NCI-H1048 (cell line): ENCODE data around the gene TUBAL3.
A peak's percentile ranks its signal among the peaks of the same experiment; 100 is the strongest.

ENCODE experiments used
- DNase-seq: peaks from one replicate; lab custom pipeline; 2025; lab: John Stamatoyannopoulos, UW

TUBAL3 gene

GRCh38 chr10:5404208-5405041, at the start of gene TUBAL3:
TUBAL3 (minus strand) TSS chr10:5404828; CDS start chr10:5404792, 36 bp downstream.
- no peak for DNase-seq

- DNase-seq, result no peak
Observed at GRCh38 chr10:5453749-5454489, 49.3 kb upstream of the TUBAL3 start.

- no peak for DNase-seq
Observed at GRCh38 chr10:5450605-5451384, 46.2 kb upstream of the TUBAL3 start.

GRCh38 chr10:5449823-5450222, 45.2 kb upstream of the TUBAL3 start:
- no peak for DNase-seq

GRCh38 chr10:5449227-5449626, 44.6 kb upstream of the TUBAL3 start:
- DNase-seq, result no peak

- DNase-seq, result no peak
Observed at GRCh38 chr10:5448333-5449001, 43.8 kb upstream of the TUBAL3 start.

GRCh38 chr10:5447611-5448071, 43.0 kb upstream of the TUBAL3 start:
- no peak for DNase-seq

GRCh38 chr10:5447056-5447455, 42.4 kb upstream of the TUBAL3 start:
- no peak for DNase-seq

GRCh38 chr10:5446390-5446926, 41.8 kb upstream of the TUBAL3 start:
- DNase-seq, result no peak

- DNase-seq, result no peak
Observed at GRCh38 chr10:5445006-5445405, 40.4 kb upstream of the TUBAL3 start.

GRCh38 chr10:5443429-5443828, 38.8 kb upstream of the TUBAL3 start:
- no peak for DNase-seq

- no peak for DNase-seq
Observed at GRCh38 chr10:5442990-5443370, 38.4 kb upstream of the TUBAL3 start.

GRCh38 chr10:5442065-5442989, 37.7 kb upstream of the TUBAL3 start:
- DNase-seq, result peak; percentile 36

- no peak for DNase-seq
Observed at GRCh38 chr10:5441106-5441505, 36.5 kb upstream of the TUBAL3 start.

- DNase-seq, result no peak
Observed at GRCh38 chr10:5440206-5440605, 35.6 kb upstream of the TUBAL3 start.

GRCh38 chr10:5435328-5435727, 30.7 kb upstream of the TUBAL3 start:
- no peak for DNase-seq

GRCh38 chr10:5434017-5434753, 29.6 kb upstream of the TUBAL3 start:
- DNase-seq, result peak; percentile 21

- DNase-seq, result no peak
Observed at GRCh38 chr10:5433182-5433581, 28.6 kb upstream of the TUBAL3 start.

- no peak for DNase-seq
Observed at GRCh38 chr10:5428133-5428532, 23.5 kb upstream of the TUBAL3 start.

GRCh38 chr10:5424751-5425150, 20.1 kb upstream of the TUBAL3 start:
- DNase-seq, result no peak
